OCI-LY3 (cell line): ENCODE measurements around the gene DGKG.

Source experiments
- H2AFZ ChIP-seq: fragments of 200-600, 300-600 bp; shearing (Covaris generic); 2 replicates; pipeline ENCODE4 v1.6.0; 2014; ENCODE audit warnings: antibody characterized with exemption, low read depth, low read length
- H3K27ac ChIP-seq: fragments of 200-600, 300-600 bp; sonication (generic); 2 replicates; pipeline ENCODE4 v1.5.1; 2014; ENCODE audit warnings: mild to moderate bottlenecking, low read length, moderate library complexity, mixed read lengths
- H3K27me3 ChIP-seq: fragments of 200-600, 300-600 bp; sonication (generic); 2 replicates; pipeline ENCODE4 v1.6.1; 2014; ENCODE audit warnings: low read depth, low read length, mixed read lengths
- H3K36me3 ChIP-seq: fragments of 200-600, 300-600 bp; sonication (generic); replicated peaks from 2 replicates; pipeline ENCODE3; 2014; ENCODE audit warnings: low read depth, low read length, mixed read lengths
- H3K4me1 ChIP-seq: fragments of 300-600, 200-600 bp; sonication (generic); 2 replicates; pipeline ENCODE4 v1.6.1; 2014; ENCODE audit warnings: low read length, mixed read lengths
- H3K4me2 ChIP-seq: fragments of 200-600, 300-600 bp; sonication (generic); 2 replicates; pipeline ENCODE4 v1.6.1; 2014; ENCODE audit warnings: low read length, mixed read lengths
- H3K4me3 ChIP-seq: fragments of 300-600, 200-600 bp; sonication (generic); 2 replicates; pipeline ENCODE4 v1.5.1; 2014; ENCODE audit warnings: antibody characterized with exemption, mild to moderate bottlenecking, low read length, moderate library complexity
- H3K79me2 ChIP-seq: fragments of 300-600, 200-600 bp; shearing (Covaris generic); 2 replicates; pipeline ENCODE4 v1.6.1; 2014; ENCODE audit warnings: mild to moderate bottlenecking, low read length, mixed read lengths
- H3K9ac ChIP-seq: fragments of 300-600, 200-600 bp; shearing (Covaris generic); 2 replicates; pipeline ENCODE4 v1.6.0; 2014; ENCODE audit warnings: mild to moderate bottlenecking, low read length, moderate library complexity
- H3K9me3 ChIP-seq: fragments of 200-600, 300-600 bp; shearing (Covaris generic); 2 replicates; pipeline ENCODE4 v1.6.1; 2014; ENCODE audit warnings: low read length, mixed read lengths; ENCODE audit not compliant: insufficient read depth
- H4K20me1 ChIP-seq: fragments of 200-600, 300-600 bp; sonication (generic); 2 replicates; pipeline ENCODE4 v1.6.1; 2016; ENCODE audit warnings: low read length, mixed read lengths; ENCODE audit not compliant: insufficient read depth
- EZH2phosphoT487 ChIP-seq: fragments of 200-600 bp; shearing (Covaris generic); IDR thresholded peaks from 2 replicates; pipeline ENCODE4 v1.6.1; 2018; ENCODE audit warnings: antibody characterized with exemption, mixed run types, low read depth
- TF ChIP-seq, protein P1 (sequence below): fragments of 200-600, 300-600 bp; sonication (generic); IDR thresholded peaks from 2 replicates; pipeline ENCODE4 v1.5.1; 2014; ENCODE audit warnings: antibody characterized with exemption, low read length, low read depth

The DGKG gene

DNA sequence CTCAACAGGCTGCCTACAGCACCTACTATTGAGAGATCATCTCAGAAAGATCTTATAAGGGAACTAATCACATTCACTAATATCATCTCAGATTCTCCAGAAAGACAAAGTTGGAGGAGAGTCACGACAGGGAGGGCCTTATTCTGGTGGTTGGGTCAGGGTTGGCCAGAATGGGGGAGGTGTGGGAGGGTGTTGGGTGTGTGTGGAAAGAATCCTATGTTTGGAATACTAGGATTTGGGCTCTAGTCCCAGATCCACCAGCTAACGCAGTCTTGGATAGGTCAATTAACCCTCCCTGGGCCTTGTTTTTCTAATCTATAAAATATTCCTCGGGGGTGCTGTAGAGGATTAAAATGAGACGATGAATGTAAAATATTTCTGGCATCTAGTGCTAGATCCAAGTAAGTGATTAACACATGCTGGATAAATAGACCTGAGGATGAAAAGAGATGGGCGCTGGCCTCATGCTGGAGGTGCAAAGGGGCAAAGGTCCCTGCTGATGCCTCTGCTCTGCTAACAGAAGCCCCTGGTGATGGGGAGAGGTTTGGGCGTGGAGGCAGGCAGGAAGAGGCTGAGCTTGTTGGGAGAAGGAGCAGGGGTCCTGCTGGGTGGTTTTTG lies 185.6 kb downstream of the DGKG start:
- H3K9ac ChIP-seq, result no peak overlapping the region
- H3K4me3 ChIP-seq, result no peak overlapping the region
- H3K4me1 ChIP-seq, result peaks cover 9% of the 10 kb centered on the region
- no peak overlapping the region for H3K27ac ChIP-seq
- no peaks in the 10 kb centered on the region for H3K9me3 ChIP-seq
- H3K36me3 ChIP-seq, result no peaks in the 10 kb centered on the region
- H3K4me2 ChIP-seq, result no peak overlapping the region
- H4K20me1 ChIP-seq, result no peaks in the 10 kb centered on the region
- no peaks in the 10 kb centered on the region for H3K27me3 ChIP-seq
- H3K79me2 ChIP-seq, result no peaks in the 10 kb centered on the region
- TF ChIP-seq EZH2phosphoT487, result no peak
- TF ChIP-seq, protein P1, sequence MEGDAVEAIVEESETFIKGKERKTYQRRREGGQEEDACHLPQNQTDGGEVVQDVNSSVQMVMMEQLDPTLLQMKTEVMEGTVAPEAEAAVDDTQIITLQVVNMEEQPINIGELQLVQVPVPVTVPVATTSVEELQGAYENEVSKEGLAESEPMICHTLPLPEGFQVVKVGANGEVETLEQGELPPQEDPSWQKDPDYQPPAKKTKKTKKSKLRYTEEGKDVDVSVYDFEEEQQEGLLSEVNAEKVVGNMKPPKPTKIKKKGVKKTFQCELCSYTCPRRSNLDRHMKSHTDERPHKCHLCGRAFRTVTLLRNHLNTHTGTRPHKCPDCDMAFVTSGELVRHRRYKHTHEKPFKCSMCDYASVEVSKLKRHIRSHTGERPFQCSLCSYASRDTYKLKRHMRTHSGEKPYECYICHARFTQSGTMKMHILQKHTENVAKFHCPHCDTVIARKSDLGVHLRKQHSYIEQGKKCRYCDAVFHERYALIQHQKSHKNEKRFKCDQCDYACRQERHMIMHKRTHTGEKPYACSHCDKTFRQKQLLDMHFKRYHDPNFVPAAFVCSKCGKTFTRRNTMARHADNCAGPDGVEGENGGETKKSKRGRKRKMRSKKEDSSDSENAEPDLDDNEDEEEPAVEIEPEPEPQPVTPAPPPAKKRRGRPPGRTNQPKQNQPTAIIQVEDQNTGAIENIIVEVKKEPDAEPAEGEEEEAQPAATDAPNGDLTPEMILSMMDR, result no peak
- H2AFZ ChIP-seq, result no peak overlapping the region

- H3K9ac ChIP-seq, result no peak overlapping the region
- no peak for TF ChIP-seq EZH2phosphoT487
- TF ChIP-seq, protein P1, result no peak
- no peaks in the 10 kb centered on the region for H4K20me1 ChIP-seq
- H2AFZ ChIP-seq, result no peak overlapping the region
- no peak overlapping the region for H3K4me2 ChIP-seq
- H3K4me1 ChIP-seq, result peaks cover 9% of the 10 kb centered on the region
- H3K4me3 ChIP-seq, result no peak overlapping the region
- no peak overlapping the region for H3K27ac ChIP-seq
- H3K9me3 ChIP-seq, result no peaks in the 10 kb centered on the region
- H3K27me3 ChIP-seq, result no peaks in the 10 kb centered on the region
- no peaks in the 10 kb centered on the region for H3K36me3 ChIP-seq
- H3K79me2 ChIP-seq, result no peaks in the 10 kb centered on the region
These were observed 188.7 kb downstream of the DGKG start for GRCh38 chr3:186173224-186173815.

DNA sequence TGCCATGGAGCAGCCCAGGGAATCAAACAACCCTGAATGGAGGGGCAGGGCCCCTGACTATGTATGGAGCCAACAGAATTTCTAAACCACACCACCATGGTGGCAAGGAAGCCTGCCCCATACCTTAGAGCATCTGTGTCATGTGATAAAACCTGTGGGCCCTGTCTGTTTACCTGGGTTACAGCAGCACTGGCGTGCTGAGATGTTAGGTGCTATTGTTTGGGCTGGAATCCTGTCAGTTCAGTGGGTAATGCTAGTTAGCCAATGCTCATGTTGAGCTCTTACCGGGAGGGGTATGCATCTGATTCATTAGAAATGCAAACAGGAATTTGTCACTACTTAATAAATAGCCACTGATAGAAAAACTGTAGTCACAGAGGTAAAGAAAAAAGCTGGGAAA lies 189.7 kb downstream of the DGKG start:
- H3K9ac ChIP-seq, result no peak overlapping the region
- H3K36me3 ChIP-seq, result no peaks in the 10 kb centered on the region
- H3K4me2 ChIP-seq, result no peak overlapping the region
- H3K27ac ChIP-seq, result no peak overlapping the region
- H3K4me3 ChIP-seq, result no peak overlapping the region
- H3K4me1 ChIP-seq, result peaks cover 9% of the 10 kb centered on the region
- no peaks in the 10 kb centered on the region for H4K20me1 ChIP-seq
- no peaks in the 10 kb centered on the region for H3K79me2 ChIP-seq
- no peak overlapping the region for H2AFZ ChIP-seq
- TF ChIP-seq EZH2phosphoT487, result no peak
- TF ChIP-seq, protein P1, result no peak
- H3K27me3 ChIP-seq, result no peaks in the 10 kb centered on the region
- H3K9me3 ChIP-seq, result no peaks in the 10 kb centered on the region

DNA sequence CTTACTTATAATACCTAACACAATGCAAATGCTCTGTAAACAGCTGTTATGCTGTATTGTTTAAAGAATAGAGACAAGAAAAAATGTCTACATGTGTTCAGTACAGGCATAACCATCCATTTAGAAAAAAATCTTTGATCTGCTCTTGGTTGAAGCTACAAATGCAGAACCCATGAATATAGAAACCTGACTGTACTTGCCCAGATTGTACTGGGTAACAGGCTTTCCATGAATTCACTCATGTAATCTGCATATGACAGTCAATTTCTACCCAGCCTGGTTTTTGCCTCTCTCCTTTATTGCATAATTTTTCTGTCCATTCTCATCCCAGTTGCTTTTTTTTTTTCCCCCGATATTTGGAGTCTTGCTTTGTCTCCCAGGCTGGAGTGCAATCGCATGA lies 190.5 kb downstream of the DGKG start:
- Histone ChIP-seq H3K4me1 (peaks cover 9% of the 10 kb centered on the region), H3K36me3 (no peaks in the 10 kb centered on the region), H3K27me3 (0 out of 2 replicates have a peak, but pooled peaks cover under 1% of the 10 kb centered on the region), H4K20me1 (no peaks in the 10 kb centered on the region), H3K27ac (no peak overlapping the region), H3K9me3 (no peaks in the 10 kb centered on the region), H2AFZ (no peak overlapping the region), H3K79me2 (no peaks in the 10 kb centered on the region), H3K9ac (no peak overlapping the region), H3K4me3 (no peak overlapping the region), H3K4me2 (no peak overlapping the region)
- TF ChIP-seq, protein P1, result no peak
- no peak for TF ChIP-seq EZH2phosphoT487
